Uterus (tissue), 4 donors: ENCODE measurements around the gene CSF2. TPM values are rescaled to one million over a fixed set of nuclear protein-coding genes. Genes with fewer than 3 reads are reported as not detected.

Experiments used
- DNase-seq, 2 donors: peaks; one replicate each; pipeline ENCODE4 v3.0.0-alpha.2; 2019 to 2020
- H3K27ac ChIP-seq, 2 donors: fragments of 200-600 bp; sonication (generic); 1 replicate in 1 of 2; 2 replicates in 1 of 2; pipeline ENCODE4 v1.5.1; 2016 to 2018
- H3K27me3 ChIP-seq, 2 donors: fragments of 200-600 bp; sonication (generic); one replicate each; pipeline ENCODE4 v1.5.1; 2018 to 2019; ENCODE audit warnings: control low read depth in 1 of 2
- H3K36me3 ChIP-seq, 2 donors: fragments of 200-600 bp; sonication (generic); one replicate each; pipeline ENCODE4 v1.5.1; 2019; ENCODE audit warnings: control low read depth in 1 of 2
- H3K4me1 ChIP-seq, 2 donors: fragments of 200-600 bp; sonication (generic); one replicate each; pipeline ENCODE4 v1.5.1; 2018 to 2019; ENCODE audit warnings: control low read depth in 1 of 2
- H3K4me3 ChIP-seq, 2 donors: fragments of 200-600 bp; sonication (generic); 1 replicate in 1 of 2; 2 replicates in 1 of 2; pipeline ENCODE4 v1.5.1; 2018 to 2019; ENCODE audit warnings: mild to moderate bottlenecking in 1 of 2
- H3K9me3 ChIP-seq, 2 donors: fragments of 200-600 bp; sonication (generic); one replicate each; pipeline ENCODE4 v1.5.1; 2019; ENCODE audit warnings: control low read depth in 1 of 2
- CTCF ChIP-seq, 4 experiments: fragments of 200-600 bp in 2 of 4; fragments of 450-650 bp in 2 of 4; sonication (generic) in 2 of 4; IDR thresholded peaks; one replicate each; pipeline ENCODE4 v1.5.1; 2016 to 2019; ENCODE audit warnings: antibody characterized with exemption in 4 of 4, mild to moderate bottlenecking in 2 of 4, moderate library complexity in 1 of 4
- POLR2A ChIP-seq, 2 donors: fragments of 450-650 bp; IDR thresholded peaks; one replicate each; pipeline ENCODE4 v1.6.1; 2016; ENCODE audit warnings: antibody characterized with exemption in 2 of 2, mild to moderate bottlenecking in 1 of 2, moderate library complexity in 1 of 2
- intact Hi-C: fragments of 100-400 bp; cut with DNase I; formaldehyde crosslinking; loops from one replicate; pipeline ENCODE4 v1.15.1; 2023; ENCODE audit warnings: low total_unique reads
- total RNA-seq, 4 donors: library from RNA; depleted of rRNA in 3 of 4; stranded (reverse); fragments of >200 nt in 3 of 4; gene quantifications; one replicate each; pipeline versions ENCODE4 v1.1.0 to v1.2.4, GENCODE V29; 2014 to 2023
- donor health status: DM: yes; HTN: yes; CAD: no.

Gene CSF2
- total RNA-seq, 4 donors from 2014 or later: not detected

- TF ChIP-seq POLR2A (IDR thresholded peaks at IDR 0.05): no peak
- no peak for TF ChIP-seq CTCF (IDR thresholded peaks at IDR 0.05)
- H3K9me3 ChIP-seq: no peaks in the 10 kb centered on the region
- H3K27me3 ChIP-seq: no peaks in the 10 kb centered on the region
- H3K4me3 ChIP-seq: no peak overlapping the region
- no peak for DNase-seq
- no peaks in the 10 kb centered on the region for H3K4me1 ChIP-seq
- no peaks in the 10 kb centered on the region for H3K36me3 ChIP-seq
- no peak overlapping the region for H3K27ac ChIP-seq
- intact Hi-C loops: no loop called here
Observed at GRCh38 chr5:132069561-132069960, 4.0 kb upstream of the CSF2 start.

DNA sequence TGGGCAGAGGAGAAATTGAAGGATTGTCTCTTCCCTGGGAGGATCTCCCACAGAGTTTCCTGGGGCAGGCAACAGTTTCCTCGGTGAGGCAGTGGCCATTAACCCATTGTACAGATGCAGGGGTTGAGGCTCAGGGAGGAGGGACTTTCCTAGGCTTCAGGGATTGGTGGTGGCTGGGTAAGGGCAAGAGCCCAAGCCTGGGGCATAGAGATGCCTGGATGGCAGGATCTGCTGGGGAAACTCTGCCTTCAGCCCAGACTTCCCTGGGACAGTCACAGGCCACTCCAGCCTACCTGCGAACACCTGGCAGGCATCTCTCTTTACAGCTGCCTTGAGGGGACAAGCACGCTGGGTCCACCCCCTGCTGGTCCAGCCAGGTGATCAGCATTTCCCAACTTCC is 3.6 kb upstream of the CSF2 start:
- intact Hi-C loops: no loop called here
- no peaks in the 10 kb centered on the region for H3K4me1 ChIP-seq

GRCh38 chr5:132070460-132071337 is 2.9 kb upstream of the CSF2 start:
- Histone ChIP-seq H3K9me3 (no peaks in the 10 kb centered on the region), H3K4me1 (no peaks in the 10 kb centered on the region), H3K27me3 (no peaks in the 10 kb centered on the region), H3K36me3 (no peaks in the 10 kb centered on the region), H3K4me3 (no peak overlapping the region), H3K27ac (no peak overlapping the region)
- DNase-seq: no peak
- intact Hi-C loops: no loop called here
- TF ChIP-seq CTCF (IDR thresholded peaks at IDR 0.05) (no peak), POLR2A (IDR thresholded peaks at IDR 0.05) (no peak)

More for the DNA sequence above, 3.6 kb upstream of the CSF2 start:
- H3K4me3 ChIP-seq: no peak overlapping the region
- no peak for DNase-seq
- no peak overlapping the region for H3K27ac ChIP-seq
- TF ChIP-seq POLR2A (IDR thresholded peaks at IDR 0.05) (no peak), CTCF (IDR thresholded peaks at IDR 0.05) (no peak)
- no peaks in the 10 kb centered on the region for H3K36me3 ChIP-seq
- H3K9me3 ChIP-seq: no peaks in the 10 kb centered on the region
- no peaks in the 10 kb centered on the region for H3K27me3 ChIP-seq

- intact Hi-C loops: no loop called here
- TF ChIP-seq POLR2A (IDR thresholded peaks at IDR 0.05): no peak
- no peak for TF ChIP-seq CTCF (IDR thresholded peaks at IDR 0.05)
- Histone ChIP-seq H3K27ac (no peak overlapping the region), H3K36me3 (no peaks in the 10 kb centered on the region), H3K4me1 (no peaks in the 10 kb centered on the region), H3K9me3 (no peaks in the 10 kb centered on the region), H3K4me3 (no peak overlapping the region), H3K27me3 (no peaks in the 10 kb centered on the region)
- no peak for DNase-seq
Observed at GRCh38 chr5:132071338-132071707, 2.3 kb upstream of the CSF2 start.

- intact Hi-C loops: no loop called here
- DNase-seq: no peak
- Histone ChIP-seq H3K27me3 (no peaks in the 10 kb centered on the region), H3K4me1 (no peaks in the 10 kb centered on the region), H3K4me3 (no peak overlapping the region), H3K27ac (no peak overlapping the region), H3K36me3 (no peaks in the 10 kb centered on the region), H3K9me3 (no peaks in the 10 kb centered on the region)
- TF ChIP-seq CTCF (IDR thresholded peaks at IDR 0.05) (no peak), POLR2A (IDR thresholded peaks at IDR 0.05) (no peak)
Observed at GRCh38 chr5:132072070-132072469, 1.5 kb upstream of the CSF2 start.
